Astrocyte of the cerebellum (primary cell): Measurements from ENCODE around the gene FGF7.

ENCODE experiments used
- DNase-seq: peaks from one replicate; pipeline ENCODE4 v3.0.0-alpha.2; 2011; ENCODE audit warnings: low read depth
- H3K4me3 ChIP-seq: 2 replicates; pipeline ENCODE4 v1.5.1; 2011; ENCODE audit warnings: mild to moderate bottlenecking, low read depth, low read length, moderate library complexity
- in situ Hi-C: cut with HindIII; loops from 2 replicates; pipeline ENCODE4 v1.10.0; 2017; ENCODE audit warnings: low sequenced_read_pairs
- TF ChIP-seq, protein P1 (sequence below): IDR thresholded peaks from 2 replicates; pipeline ENCODE4 v1.5.1; 2012; ENCODE audit warnings: low read length, low read depth, moderate library complexity, mild to moderate bottlenecking; ENCODE audit errors: missing control alignments

FGF7 gene

DNA sequence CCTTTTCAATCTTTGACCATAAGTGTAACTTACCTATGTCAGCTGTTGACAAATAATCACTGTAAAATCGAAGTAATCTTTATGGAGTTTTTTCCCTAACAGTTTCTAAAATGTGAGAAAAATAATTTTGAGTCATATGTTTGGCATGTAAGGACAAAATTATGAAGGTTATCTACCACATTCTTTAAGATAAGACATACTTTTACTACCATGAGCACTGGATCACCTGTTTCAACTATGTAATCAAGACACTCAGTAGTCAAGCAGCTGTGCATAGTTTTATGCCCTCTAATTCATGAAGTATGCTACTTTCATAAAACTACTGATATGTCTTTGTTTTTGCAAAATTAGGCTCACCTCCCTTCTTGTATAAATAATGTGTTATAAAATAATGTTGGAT is 12.1 kb downstream of the FGF7 start:
- DNase-seq = no peak
- TF ChIP-seq, protein P1, sequence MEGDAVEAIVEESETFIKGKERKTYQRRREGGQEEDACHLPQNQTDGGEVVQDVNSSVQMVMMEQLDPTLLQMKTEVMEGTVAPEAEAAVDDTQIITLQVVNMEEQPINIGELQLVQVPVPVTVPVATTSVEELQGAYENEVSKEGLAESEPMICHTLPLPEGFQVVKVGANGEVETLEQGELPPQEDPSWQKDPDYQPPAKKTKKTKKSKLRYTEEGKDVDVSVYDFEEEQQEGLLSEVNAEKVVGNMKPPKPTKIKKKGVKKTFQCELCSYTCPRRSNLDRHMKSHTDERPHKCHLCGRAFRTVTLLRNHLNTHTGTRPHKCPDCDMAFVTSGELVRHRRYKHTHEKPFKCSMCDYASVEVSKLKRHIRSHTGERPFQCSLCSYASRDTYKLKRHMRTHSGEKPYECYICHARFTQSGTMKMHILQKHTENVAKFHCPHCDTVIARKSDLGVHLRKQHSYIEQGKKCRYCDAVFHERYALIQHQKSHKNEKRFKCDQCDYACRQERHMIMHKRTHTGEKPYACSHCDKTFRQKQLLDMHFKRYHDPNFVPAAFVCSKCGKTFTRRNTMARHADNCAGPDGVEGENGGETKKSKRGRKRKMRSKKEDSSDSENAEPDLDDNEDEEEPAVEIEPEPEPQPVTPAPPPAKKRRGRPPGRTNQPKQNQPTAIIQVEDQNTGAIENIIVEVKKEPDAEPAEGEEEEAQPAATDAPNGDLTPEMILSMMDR = no peak
- in situ Hi-C loops = no loop called here
- H3K4me3 ChIP-seq = no peak overlapping the region

DNA sequence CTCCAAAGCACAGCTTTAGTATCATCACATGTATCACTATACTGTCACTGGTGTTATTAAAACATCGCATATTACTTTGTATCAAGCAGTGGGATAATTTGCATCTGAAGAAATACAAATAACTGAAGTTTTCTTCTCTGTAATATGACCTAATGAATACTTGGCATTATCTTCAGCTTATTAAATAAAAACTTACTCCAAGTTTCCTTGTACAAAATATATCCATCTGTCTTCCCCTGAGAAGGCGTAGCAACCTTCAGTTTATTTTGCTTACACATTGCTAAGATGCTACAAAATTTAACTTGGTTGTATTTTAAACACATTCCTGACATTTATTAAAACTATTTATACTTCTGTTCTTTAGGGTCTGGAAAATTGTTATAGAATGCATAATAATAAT is 13.7 kb downstream of the FGF7 start:
- in situ Hi-C loops = no loop called here
- TF ChIP-seq, protein P1 = no peak
- no peak overlapping the region for H3K4me3 ChIP-seq
- no peak for DNase-seq

DNA sequence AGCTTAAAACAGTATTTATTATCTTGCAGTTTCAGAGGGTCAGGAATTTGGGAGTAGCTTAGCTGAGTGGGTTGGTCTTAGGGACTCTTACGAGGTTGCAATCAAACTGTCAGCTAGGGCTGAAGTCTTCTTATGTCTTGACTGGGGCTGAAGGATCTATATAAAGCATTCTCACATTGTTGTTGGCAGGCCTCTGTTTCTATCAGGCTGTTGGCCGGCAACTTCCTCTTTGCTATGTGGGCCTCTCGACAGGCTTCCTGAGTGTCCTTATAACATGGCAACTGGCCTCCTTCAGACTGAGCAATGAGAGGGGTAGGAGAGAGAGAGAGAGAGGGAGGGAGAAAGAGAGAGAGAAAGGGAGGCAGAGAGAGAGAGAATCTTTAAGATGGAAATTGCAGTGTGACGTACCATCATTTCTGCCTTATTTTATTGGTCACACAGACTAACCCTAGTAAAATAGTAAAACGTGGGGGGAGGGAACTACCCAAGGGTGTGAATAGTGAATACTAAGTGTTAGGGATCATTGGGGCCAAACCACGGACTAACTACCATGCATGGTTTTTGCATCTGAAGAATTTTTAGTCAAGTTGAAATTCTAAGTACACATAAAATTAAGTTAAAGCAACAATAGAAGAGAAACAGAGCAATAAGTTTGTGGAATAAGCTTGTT is 16.1 kb downstream of the FGF7 start:
- TF ChIP-seq, protein P1 = no peak
- in situ Hi-C loops = no loop called here
- no peak for DNase-seq
- H3K4me3 ChIP-seq = no peak overlapping the region

DNA sequence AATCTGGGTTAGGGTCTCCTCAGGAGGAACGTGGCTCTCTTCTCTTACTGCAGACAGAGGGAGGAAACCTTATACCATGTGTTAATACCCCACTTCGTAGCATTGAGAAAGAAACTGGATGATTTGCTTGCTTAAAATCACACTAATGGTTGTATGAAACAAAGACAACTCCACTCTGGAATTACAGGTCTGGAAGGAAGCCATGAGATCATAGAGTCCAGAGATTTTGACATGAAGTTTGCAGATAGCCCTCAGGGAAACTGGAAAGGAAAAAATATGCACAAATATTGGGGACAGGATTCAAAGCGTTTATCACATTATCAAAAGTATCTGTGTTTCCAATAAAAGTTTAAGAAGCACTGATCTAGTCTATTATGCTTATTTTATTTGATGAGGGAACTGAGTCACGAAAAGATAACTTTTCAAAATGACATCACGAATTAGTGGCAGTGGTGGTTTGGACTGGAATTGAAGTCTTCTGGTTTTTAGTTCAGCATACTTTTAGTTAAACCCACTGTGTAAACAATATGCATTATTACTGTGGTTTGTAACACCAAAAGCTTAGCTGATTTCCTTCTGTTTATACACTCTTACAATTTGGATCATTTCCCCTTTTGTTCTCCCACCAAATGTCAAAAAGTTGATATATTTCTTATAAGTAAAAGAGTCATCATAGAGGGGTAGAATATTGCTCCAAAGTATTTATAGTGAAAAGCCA is 16.8 kb downstream of the FGF7 start:
- H3K4me3 ChIP-seq = no peak overlapping the region
- TF ChIP-seq, protein P1 = no peak
- peak; percentile 55 for DNase-seq
- in situ Hi-C loops = no loop called here

DNA sequence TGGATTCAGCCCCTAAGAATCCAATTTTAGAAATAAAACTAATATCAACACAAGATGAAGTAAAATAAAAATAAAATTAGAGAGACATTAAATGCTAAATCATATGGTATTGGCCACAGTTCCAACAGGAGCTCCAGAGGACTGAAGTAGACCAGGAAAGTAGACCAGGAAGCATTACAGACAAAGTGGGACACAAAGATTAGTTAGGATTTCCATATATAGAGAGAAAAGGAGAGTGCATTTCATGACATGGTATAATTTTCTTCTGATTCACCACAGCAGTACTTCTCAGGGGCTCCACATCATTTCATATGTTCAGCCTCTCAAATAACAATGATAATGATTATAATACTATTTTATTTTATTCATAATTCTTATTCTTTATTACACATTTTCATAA is 18.3 kb downstream of the FGF7 start:
- in situ Hi-C loops = no loop called here
- DNase-seq = no peak
- no peak overlapping the region for H3K4me3 ChIP-seq
- TF ChIP-seq, protein P1 = no peak

DNA sequence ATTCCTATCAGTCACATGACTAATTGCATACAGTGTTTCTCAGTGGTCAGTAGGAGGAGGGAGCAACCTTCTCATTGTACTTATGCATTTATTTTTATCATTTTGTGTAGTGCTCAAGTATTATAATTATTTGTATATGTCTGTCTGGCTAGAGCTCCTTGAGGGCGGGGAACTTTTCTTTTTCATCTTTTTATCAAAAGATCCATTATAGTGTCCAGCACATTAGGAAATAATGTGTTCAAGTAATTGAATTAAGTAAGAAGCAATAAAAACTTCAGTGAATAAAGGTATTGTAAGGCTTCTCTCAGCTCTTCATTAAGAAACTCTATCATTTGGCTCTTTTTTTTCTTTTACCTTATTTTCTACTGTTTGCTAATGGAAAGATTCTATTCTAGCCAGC is 18.8 kb downstream of the FGF7 start:
- DNase-seq = no peak
- in situ Hi-C loops = no loop called here

More for the DNA sequence above, 18.8 kb downstream of the FGF7 start:
- H3K4me3 ChIP-seq = no peak overlapping the region
- TF ChIP-seq, protein P1 = no peak
